Stimulated activated CD4-positive, alpha-beta T cell treated with anti-CD3 and anti-CD28 coated beads, Interleukin-2, amount 100 ng/mL, for 48 hours (primary cell): ENCODE results near the gene C1QTNF7.

Experiments used
- DNase-seq, 2 donors: peaks; one replicate each; pipeline ENCODE4 v3.0.0-alpha.2; 2020

C1QTNF7 gene

DNA sequence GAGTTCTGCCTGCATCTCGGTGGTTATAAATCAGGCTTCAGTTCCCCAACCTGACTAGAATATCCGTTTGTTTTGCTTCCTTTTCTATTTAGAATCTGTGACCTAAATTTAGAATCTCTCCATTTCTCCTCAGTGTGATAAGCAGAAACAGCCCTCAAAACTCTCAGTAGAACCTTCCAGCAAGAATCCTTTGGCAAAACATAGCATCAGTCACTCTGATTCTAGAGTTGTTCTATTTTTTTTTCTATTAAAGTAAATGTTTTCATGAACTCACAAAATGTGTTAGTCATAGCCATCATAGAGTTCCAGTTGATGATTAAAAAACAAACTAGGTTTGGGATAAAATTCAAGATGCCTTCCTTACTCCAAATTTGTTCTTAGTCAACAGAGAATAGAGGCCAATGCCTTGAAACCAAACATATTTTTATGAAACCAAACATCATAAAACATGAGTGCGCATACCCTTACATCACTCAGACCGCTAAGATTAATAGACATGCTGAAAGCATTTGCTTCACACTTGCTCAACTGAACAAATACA, 13.2 kb upstream of the C1QTNF7 start:
- DNase-seq, result no peak

DNA sequence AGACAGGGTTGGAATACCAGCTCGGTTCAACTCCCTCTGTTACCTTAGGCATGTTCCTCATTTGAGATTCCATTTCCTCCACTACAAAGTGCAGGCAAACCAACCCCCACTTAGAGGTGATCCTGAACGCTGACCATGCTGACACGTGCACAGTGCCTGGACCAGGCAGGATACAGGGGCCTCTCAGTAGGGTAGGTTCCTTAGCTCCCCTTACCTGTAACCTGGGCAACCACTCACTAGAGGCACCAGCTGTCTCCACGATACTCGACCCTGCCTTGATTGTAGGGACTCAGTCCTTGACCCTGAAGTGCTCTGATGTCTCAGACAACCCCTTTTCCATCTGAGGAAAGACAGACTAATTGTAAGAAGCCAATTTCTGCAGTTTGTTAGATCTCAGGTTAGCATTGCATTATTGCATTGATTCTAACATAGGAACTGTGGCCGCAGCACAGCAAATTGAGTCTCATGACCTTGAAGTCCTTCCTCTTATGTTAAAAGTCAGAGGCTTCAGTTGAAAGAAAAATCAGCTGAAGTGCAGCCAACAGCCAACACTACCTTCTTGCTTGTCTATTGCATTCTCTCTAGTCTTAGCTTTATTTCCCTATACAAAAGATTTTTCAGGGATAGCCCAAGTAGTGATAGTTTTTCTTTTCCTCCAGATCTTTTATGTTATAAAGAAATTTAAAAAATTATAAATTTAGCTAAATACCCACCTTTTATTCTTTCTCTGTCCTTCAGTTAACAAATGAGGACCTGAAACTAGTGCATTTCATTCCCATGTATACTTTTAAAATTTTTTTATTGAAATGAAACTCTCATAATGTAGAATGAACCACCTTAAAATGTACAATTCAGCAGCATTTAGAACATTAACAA, 11.2 kb upstream of the C1QTNF7 start:
- no peak for DNase-seq

DNA sequence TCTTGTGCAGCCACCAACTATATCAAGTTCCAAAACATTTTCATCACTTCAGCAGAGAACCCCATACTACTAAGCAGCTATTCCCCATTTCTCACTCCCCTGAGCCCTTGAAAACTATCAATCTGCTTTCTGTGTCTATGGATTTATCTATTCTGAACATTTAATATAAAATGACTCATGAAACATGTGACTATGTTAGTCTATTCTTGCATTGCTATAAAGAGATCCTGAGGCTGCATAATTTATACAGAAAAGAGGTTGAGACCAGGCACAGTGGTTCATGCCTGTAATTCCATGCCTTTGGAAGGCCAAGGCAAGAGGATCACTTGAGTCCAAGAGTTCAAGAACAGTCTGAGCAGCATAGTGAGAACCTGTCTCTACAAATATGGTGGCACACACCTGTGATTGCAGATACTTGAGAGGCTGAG, 10.6 kb upstream of the C1QTNF7 start:
- no peak for DNase-seq

DNA sequence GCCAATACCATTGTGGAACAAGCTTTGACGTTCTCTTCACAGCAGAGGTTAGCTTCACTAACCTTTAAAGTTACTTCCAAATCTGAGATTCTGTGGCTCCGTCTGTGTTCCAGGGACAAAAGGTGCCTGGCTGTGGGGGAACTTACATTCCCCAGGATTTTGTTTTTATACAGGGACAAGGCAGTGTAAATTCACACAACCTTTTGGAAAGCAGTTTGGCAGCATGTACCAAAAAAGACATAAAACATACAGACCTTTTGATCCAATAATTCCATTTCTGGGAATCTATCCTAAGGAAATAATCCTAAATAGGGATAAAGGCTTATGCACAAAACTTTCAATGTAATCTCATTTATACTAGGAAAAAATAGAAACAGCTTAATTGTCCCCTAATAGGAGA, 8.9 kb upstream of the C1QTNF7 start:
- DNase-seq, result no peak

DNA sequence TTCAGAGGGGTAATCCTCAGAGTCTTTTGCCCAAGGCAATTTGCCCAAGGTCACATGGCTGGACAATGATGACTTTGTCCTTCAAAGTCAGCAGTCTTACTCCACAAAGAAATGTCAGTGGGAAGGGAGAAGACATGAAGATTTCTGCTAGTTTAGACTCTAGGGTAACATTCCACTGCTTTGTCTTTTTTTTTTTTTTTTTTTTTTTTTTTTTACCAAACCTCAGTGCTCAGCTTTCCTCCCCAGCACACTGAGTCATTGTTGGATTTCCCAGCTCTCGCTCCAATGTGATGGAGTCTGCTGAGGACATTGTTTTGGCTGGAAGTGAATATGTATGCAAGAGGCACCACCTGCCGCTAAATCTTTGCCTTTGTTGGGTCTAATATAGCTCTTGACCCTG, 7.2 kb upstream of the C1QTNF7 start:
- DNase-seq, result no peak

DNA sequence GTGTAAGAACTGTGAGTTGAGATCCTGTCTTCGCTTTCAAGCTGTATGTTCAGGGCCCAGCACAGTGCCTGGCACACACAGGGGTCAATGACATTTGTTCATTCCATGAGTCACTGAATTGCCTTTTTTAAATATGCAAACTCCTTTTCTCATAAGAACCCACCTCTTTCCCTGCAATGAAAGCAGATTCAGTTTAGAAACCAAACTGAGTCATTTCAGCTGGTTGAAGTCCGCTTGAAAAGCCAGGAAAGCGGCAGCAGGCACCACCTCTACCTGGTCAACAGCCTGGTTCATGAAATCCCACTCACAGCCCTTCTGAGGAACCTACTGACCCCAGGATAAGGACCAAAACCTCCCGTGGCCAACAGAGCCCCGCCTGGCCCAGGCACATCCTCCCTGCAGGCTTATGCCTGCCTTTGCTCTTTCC, 4.5 kb upstream of the C1QTNF7 start:
- DNase-seq, result no peak

DNA sequence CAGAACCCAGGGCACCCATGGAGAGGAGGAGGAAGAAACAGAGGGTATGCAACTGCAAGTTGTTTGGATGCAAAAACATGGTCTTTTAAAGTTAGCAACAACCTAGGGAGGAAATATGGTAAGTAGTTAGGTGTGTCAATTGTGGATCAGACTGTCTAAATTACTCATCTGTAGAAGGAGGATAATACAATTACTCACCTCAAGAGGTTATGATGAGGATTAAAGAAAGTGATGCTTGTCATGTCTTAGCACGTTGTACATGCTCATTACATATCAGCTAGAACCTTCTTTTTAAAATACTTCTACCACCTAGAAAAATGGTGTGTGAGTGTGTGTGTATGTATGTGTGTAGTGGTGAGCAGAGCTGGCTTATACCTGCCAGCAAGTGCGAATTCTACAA, 2.3 kb upstream of the C1QTNF7 start:
- DNase-seq, result no peak

DNA sequence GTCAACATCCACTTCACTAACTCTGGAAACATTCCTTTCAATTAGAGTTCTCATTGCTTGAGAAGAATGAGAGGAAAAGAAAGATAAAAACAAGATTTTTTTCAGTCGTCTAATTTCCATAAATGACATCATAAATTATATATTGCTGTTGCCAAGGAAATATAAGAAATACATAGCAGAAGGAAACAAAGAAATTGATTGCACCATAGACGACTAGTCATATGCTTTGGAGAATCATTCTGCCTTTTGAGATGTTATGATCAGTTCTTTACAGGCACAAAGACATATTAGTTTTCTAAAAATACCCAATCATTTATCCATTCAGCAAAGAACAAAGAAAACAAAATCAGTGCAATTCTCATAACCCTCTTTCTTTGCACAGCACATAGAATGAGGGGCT, 672 bp upstream of the C1QTNF7 start:
- DNase-seq, result no peak

DNA sequence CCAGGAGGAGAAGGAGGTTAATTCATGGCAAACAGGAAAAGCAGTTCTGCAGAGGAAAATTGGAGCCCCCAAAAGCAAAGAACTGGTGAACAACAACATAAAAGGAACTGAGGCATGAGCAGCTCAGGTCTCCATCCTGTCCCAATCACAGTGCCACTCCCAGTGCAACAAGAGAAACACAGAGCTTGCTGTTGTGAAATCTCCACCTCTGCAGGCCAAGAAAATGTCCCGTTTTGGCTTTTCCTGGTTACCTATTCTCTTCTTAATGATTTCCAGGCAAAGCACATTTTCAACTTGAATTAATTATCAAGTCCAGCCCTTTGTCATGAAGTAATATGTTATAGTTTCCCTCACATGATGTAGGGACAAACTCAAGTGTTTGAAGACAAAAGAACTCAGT, 778 bp downstream of the C1QTNF7 start:
- DNase-seq, result no peak

DNA sequence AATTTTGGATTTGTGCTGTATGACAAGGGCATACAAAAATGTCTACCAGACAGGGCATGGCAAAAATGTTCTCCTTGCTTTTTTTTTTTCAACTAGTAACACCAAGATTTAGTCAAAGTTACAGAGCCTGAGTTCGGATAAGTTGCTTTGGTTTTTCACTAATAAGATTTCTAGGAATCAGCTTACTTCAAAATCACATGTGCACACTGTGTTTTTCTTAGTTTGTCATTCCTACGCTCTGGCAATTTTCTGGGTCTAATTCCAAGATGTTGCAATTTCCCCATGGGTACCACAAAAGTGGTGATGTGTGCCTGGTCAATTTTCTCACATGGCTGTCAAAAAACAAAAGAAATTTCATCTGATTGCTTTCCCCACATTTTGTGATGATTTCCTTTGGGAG, 6.3 kb downstream of the C1QTNF7 start:
- no peak for DNase-seq

DNA sequence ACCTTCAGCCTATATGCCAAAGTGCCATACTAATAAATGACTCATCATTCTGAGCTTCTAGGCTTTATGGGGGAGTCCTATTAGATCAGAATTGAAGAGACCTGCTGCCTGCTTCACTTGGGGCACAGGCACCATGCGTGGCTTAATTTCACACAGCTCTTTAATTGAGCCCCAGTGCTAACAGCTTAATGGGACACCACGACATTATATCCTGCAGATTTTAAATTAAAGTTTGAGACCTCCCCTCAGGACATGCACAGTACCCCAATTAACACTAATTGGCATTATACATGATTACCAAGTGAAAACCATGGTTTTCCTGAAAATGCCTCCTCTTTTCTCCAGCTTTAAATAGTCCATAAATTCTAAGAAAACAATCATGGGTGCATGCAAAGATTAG, 6.8 kb downstream of the C1QTNF7 start:
- DNase-seq, result no peak

DNA sequence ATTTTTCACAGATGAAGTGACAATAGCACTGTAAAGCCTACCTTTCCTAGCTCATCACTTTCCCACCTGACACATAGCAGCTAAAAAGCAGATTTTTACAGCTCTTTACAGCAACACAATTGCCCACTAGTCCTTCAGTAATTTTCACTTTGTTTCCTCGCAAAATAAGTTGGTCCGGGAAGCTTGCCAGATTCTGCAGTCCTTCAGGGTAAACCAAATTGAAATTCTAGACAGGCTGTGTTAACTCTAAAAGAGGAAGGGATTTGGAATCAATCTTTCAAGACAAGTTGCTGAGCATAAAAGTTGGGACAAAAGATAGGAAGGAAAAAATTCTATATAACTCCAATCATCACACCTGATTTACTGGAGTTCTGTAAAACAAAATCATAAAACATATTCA, 8.7 kb downstream of the C1QTNF7 start:
- DNase-seq, result no peak

DNA sequence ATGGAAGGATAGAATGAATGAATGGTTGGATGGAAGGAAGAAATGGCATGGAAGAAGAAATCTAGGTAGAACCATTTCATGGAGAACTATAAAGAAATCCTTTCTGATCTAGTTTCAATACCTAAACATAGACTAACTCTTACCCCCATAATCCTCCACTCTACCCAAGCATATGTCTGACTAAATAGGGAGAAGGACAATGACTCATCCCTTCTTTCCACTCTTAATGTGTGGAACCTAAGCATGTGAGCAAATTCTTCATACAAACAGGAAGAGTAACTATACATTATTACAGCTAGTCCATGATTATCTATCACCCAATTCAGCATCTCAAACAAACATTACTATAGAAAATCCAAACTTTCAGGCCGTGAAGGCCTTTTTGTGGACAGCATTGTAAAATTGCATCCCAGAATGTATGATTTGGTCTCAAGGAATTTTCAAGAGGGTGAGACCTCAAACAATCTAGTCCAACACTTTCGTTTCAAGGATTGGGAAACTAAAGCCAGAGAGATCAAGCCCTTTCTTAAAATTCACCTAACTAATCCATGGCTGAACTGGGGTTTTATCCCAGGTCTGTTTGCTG, 11.2 kb downstream of the C1QTNF7 start:
- DNase-seq, result no peak

DNA sequence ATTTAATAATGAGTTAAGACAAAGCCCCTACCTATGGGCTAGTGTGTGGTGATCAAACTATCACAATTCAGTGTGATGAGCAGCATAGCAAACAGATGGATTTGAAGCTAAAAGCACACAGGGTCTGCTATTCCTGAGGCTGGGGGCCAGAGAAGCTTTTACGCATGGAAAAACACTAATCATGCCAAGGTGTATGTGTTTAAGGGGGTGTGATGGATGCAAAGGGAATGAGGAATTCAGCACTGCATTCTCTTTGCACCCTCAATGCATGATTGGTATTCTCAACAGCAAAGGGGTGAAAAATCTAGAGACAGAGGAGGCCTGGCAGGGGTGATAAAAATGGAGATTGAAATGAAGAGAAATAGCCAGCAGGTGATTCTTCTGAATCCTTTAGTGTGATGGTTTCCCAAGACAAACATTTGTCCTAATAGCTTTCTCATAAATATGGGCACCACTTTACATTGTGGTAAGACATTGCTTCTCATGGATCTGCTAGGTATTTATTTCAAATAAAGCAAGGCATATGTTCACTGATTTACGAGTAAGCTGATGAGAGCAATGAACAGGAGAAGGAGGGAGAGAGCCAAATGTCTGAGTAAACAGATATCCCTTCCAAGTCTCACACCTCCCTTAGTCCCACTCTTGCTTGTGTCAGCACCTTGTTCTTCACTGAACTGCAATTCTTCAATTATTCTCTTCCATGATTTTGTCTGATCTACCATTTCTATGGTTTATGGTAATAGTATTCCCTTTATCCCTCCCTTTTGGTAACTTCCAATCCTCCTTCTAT, 15.7 kb downstream of the C1QTNF7 start:
- no peak for DNase-seq

DNA sequence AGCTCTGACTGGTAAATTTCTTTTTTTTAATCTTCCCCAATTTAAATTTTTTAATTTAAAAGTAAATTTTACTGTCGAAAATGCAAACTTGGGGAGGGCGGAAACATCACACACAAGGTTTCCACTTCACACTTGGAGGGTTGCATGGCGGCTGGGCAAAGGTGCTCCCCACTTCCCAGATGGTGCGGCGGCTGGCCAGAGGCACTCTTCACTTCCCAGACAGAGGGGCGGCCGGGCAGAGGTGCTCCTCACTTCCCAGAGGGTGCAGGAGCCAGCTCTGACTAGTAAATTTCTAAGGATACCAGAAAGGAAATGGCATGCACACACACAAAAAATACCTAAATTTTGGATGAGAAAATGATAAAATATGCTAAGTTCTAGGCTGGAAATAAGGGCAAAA, 16.4 kb downstream of the C1QTNF7 start:
- DNase-seq, result no peak

DNA sequence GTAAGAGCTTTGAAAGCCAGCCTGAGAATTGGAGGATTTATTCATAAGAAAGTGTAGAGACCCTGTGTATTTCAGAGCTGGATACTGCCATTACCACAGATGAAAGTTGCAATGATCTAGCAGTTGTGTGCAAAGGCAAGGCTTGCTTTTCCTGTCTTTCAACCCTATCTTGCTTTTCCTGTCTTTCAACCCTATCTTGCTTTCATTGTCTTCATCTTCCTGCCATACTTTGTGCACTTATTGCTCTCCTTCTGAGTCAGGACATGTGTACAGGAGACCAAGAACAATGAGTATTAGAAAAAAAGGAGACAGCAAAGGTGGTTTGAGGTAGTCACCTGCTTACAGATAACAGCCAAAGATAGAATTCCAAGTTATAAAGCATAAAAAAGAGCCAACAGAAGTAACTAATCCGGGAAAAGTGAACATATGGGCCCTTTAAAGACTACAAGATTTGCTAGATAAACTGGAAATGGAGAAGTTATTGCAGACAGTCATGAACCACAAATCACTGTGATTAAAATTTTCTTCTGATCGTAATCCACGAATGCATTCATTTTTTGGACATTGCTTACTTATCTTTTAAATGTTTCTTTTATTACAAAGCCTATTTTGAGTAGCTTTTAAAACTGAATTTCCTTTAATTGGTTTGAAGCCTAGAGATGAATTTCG, 17.2 kb downstream of the C1QTNF7 start:
- no peak for DNase-seq

DNA sequence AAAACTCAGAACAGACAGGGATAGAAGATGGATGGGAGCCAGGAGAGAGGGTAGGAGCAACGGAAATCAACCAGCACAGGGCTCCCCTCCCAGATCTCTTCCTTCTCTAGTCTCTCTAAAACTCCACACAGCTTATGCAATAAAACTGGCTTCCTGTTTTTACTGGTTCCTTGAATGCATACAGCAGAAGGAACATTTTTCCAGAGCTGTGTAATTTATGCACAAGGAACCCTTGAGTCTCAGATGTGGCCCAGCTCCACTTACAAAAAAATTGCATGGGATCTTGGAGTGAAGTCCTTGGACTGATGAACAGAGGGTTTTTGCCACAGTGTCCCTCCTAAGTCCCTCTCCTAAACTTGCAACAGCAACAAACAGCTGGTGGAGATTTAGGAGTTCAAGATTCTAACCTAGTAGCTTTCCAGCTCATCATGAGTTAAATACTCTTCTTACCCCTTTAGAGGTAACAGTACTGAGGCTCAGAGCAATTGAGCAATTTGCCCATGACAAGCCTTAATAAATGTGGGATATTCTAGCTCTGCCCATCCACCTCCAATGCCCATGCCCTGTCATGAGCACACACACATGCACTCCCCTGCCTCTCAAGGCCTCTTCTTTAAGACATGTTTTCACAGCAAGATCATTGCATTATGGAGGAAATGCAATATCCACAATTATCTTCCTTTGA, 23.5 kb downstream of the C1QTNF7 start:
- DNase-seq, result no peak

DNA sequence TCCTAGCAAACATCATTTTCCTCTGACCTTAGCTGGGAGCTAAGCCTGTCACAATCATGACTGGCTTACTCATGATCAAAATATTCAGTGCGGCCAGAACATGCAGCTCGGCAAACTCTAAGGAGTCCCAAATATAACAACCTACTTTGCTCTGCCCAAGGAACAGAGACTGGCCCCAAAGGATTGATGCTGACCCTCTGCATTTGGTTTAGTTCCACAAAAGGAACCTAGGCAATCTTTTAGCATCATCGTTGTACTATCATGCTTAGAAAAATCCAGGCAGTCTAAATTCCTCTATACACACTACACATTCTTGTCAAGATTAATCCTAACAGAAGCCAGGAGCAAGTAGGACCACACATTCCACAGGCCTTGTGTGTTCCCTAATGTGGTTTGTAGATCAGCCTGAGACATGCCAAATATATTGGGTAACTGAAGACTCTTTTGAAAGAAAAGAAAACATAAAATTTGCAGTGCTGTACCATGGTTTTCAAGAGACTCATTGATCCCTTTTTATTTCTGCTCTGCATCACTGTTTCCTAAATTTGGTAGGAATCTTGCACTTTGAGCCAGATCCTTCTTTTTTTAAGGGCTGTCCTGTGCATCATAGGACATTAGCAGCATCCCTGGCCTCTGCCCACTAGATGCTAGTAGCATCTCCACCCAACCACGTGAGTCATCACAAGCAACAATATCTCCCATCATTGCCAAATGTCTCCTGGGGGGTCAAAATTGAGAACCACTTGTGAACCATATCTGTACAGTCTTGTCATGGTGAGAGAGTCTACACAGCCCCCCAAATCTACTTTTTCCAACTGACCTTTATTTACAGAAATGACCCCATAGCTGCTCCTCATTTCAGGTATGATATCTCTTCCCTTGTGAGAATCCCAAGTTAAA, 24.3 kb downstream of the C1QTNF7 start:
- DNase-seq, result no peak

DNA sequence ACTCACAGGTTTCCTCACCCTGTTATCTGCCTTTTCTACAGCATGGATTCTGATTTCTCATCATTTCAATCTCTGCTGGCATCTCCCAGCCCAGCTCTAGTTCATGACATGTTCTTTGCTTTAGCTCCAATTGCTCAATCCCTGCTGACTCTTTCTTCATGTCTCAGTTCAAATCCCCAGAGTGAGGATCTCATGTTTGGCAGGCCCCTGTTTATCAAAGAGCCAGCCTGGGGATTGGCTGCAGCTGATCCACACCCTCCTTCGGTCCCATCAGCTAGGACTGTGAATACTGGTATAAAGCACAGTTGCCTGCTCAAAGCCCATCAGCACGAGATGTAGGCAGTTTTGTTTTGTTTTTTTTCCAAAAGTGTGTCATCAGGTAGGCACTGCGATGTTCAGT, 27.5 kb downstream of the C1QTNF7 start:
- DNase-seq, result no peak

DNA sequence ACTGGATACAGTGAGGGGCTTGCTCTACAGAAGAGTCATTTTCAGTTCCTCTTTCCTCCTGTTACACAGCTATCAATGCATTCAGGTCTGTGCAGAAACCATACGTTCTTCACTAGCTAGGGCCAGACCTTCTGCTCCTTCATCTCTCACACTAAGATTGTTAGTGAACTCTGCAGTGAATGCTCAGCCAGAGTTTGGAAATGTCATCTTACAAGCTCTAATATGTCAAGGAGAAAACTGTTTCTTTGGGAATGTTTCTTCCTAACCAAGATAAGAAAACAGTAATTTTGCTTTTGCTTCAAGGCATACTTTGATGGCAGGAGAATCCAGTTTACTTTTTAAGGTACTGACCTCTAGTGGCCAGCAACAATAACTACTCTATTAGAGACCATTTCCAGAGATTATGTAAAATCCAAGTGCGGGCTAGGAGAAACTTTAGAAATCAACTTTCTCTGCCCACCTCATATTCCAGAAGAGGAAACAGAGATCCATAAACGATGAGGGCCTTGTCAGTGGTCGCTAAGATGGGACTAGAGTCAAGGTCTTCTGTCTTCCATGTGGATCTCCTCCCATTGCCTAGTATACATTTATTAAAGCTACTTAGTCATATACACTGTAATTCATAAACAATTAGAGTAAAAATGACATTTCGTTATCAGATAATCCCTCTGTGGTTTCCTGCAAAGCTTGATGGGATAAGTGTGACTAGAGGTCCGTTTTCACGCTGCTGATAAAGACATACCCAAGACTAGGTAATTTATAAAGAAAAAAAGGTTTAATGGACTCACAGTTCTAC, 29.8 kb downstream of the C1QTNF7 start:
- DNase-seq, result no peak
